Measurements from ENCODE around the gene ESR2.

The ESR2 gene

GRCh38 chr14:64265222-64265621, 28.9 kb downstream of the ESR2 start:
- H3K27me3 ChIP-seq (ENCODE audit: insufficient read depth, low read length) = no peaks in the 10 kb centered on the region
- H3K9ac ChIP-seq (ENCODE audit: low read depth, low read length) = no peak overlapping the region
- H3K9me3 ChIP-seq (ENCODE audit: insufficient read depth, low read depth, low read length) = no peaks in the 10 kb centered on the region
- no peaks in the 10 kb centered on the region for H3K36me3 ChIP-seq (ENCODE audit: insufficient read depth, low read length)
- WGBS = 89% methylated on average over 1 of the region's 1 CpG
- no peaks in the 10 kb centered on the region for H3K4me1 ChIP-seq (ENCODE audit: insufficient read depth, low read length)
- H3K27ac ChIP-seq (ENCODE audit: low read depth, low read length) = no peak overlapping the region
- H3K4me3 ChIP-seq (ENCODE audit: low read length) = no peak overlapping the region

- no peaks in the 10 kb centered on the region for H3K27me3 ChIP-seq (ENCODE audit: insufficient read depth, low read length)
- WGBS = 96% methylated on average over 21 of the region's 21 CpGs
- no peaks in the 10 kb centered on the region for H3K36me3 ChIP-seq (ENCODE audit: insufficient read depth, low read length)
- H3K9me3 ChIP-seq (ENCODE audit: insufficient read depth, low read depth, low read length) = no peaks in the 10 kb centered on the region
- no peak overlapping the region for H3K9ac ChIP-seq (ENCODE audit: low read depth, low read length)
- no peak overlapping the region for H3K4me3 ChIP-seq (ENCODE audit: low read length)
- H3K27ac ChIP-seq (ENCODE audit: low read depth, low read length) = no peak overlapping the region
- no peaks in the 10 kb centered on the region; the same call in 1 of the 2 replicates for H3K4me1 ChIP-seq (ENCODE audit: insufficient read depth, low read length)
These were observed 33.8 kb downstream of the ESR2 start for GRCh38 chr14:64260418-64260817.

GRCh38 chr14:64255756-64256155, 38.4 kb downstream of the ESR2 start:
- 92% methylated on average over 1 of the region's 1 CpG for WGBS
- Histone ChIP-seq H3K4me3 (ENCODE audit: low read length) (no peak overlapping the region), H3K27ac (ENCODE audit: low read depth, low read length) (no peak overlapping the region), H3K9ac (ENCODE audit: low read depth, low read length) (no peak overlapping the region), H3K27me3 (ENCODE audit: insufficient read depth, low read length) (no peaks in the 10 kb centered on the region), H3K9me3 (ENCODE audit: insufficient read depth, low read depth, low read length) (no peaks in the 10 kb centered on the region), H3K4me1 (ENCODE audit: insufficient read depth, low read length) (no peaks in the 10 kb centered on the region; the same call in 1 of the 2 replicates), H3K36me3 (ENCODE audit: insufficient read depth, low read length) (no peaks in the 10 kb centered on the region)

GRCh38 chr14:64253672-64254071, 40.5 kb downstream of the ESR2 start:
- no peaks in the 10 kb centered on the region for H3K36me3 ChIP-seq (ENCODE audit: insufficient read depth, low read length)
- no peak overlapping the region for H3K4me3 ChIP-seq (ENCODE audit: low read length)
- 83% methylated on average over 2 of the region's 3 CpGs for WGBS
- no peak overlapping the region for H3K9ac ChIP-seq (ENCODE audit: low read depth, low read length)
- no peaks in the 10 kb centered on the region for H3K9me3 ChIP-seq (ENCODE audit: insufficient read depth, low read depth, low read length)
- H3K27me3 ChIP-seq (ENCODE audit: insufficient read depth, low read length) = no peaks in the 10 kb centered on the region
- H3K27ac ChIP-seq (ENCODE audit: low read depth, low read length) = no peak overlapping the region
- H3K4me1 ChIP-seq (ENCODE audit: insufficient read depth, low read length) = no peaks in the 10 kb centered on the region; the same call in 1 of the 2 replicates

- H3K27ac ChIP-seq (ENCODE audit: low read depth, low read length) = no peak overlapping the region
- H3K4me1 ChIP-seq (ENCODE audit: insufficient read depth, low read length) = no peaks in the 10 kb centered on the region
- H3K4me3 ChIP-seq (ENCODE audit: low read length) = no peak overlapping the region
- H3K9ac ChIP-seq (ENCODE audit: low read depth, low read length) = no peak overlapping the region
- H3K9me3 ChIP-seq (ENCODE audit: insufficient read depth, low read depth, low read length) = no peaks in the 10 kb centered on the region
- 98% methylated on average over 7 of the region's 7 CpGs for WGBS
- no peaks in the 10 kb centered on the region for H3K27me3 ChIP-seq (ENCODE audit: insufficient read depth, low read length)
- H3K36me3 ChIP-seq (ENCODE audit: insufficient read depth, low read length) = no peaks in the 10 kb centered on the region
These were observed 44.8 kb downstream of the ESR2 start for GRCh38 chr14:64249363-64249762.

- Histone ChIP-seq H3K9me3 (ENCODE audit: insufficient read depth, low read depth, low read length) (no peaks in the 10 kb centered on the region), H3K36me3 (ENCODE audit: insufficient read depth, low read length) (no peaks in the 10 kb centered on the region), H3K4me3 (ENCODE audit: low read length) (no peak overlapping the region), H3K27me3 (ENCODE audit: insufficient read depth, low read length) (no peaks in the 10 kb centered on the region), H3K27ac (ENCODE audit: low read depth, low read length) (no peak overlapping the region), H3K9ac (ENCODE audit: low read depth, low read length) (no peak overlapping the region), H3K4me1 (ENCODE audit: insufficient read depth, low read length) (no peaks in the 10 kb centered on the region)
- 91% methylated on average over 3 of the region's 4 CpGs for WGBS
These were observed 45.5 kb downstream of the ESR2 start for GRCh38 chr14:64248689-64249088.

GRCh38 chr14:64247195-64247594, 47.0 kb downstream of the ESR2 start:
- 97% methylated on average over 3 of the region's 3 CpGs for WGBS
- no peak overlapping the region for H3K27ac ChIP-seq (ENCODE audit: low read depth, low read length)
- no peaks in the 10 kb centered on the region for H3K9me3 ChIP-seq (ENCODE audit: insufficient read depth, low read depth, low read length)
- no peaks in the 10 kb centered on the region for H3K4me1 ChIP-seq (ENCODE audit: insufficient read depth, low read length)
- H3K27me3 ChIP-seq (ENCODE audit: insufficient read depth, low read length) = no peaks in the 10 kb centered on the region
- no peaks in the 10 kb centered on the region for H3K36me3 ChIP-seq (ENCODE audit: insufficient read depth, low read length)
- no peak overlapping the region for H3K9ac ChIP-seq (ENCODE audit: low read depth, low read length)
- no peak overlapping the region for H3K4me3 ChIP-seq (ENCODE audit: low read length)

GRCh38 chr14:64246688-64247087, 47.5 kb downstream of the ESR2 start:
- no peak overlapping the region for H3K27ac ChIP-seq (ENCODE audit: low read depth, low read length)
- no peaks in the 10 kb centered on the region for H3K4me1 ChIP-seq (ENCODE audit: insufficient read depth, low read length)
- H3K9me3 ChIP-seq (ENCODE audit: insufficient read depth, low read depth, low read length) = no peaks in the 10 kb centered on the region
- H3K4me3 ChIP-seq (ENCODE audit: low read length) = no peak overlapping the region
- no peak overlapping the region for H3K9ac ChIP-seq (ENCODE audit: low read depth, low read length)
- no peaks in the 10 kb centered on the region for H3K36me3 ChIP-seq (ENCODE audit: insufficient read depth, low read length)
- H3K27me3 ChIP-seq (ENCODE audit: insufficient read depth, low read length) = no peaks in the 10 kb centered on the region

GRCh38 chr14:64245491-64245890, 48.7 kb downstream of the ESR2 start:
- no peak overlapping the region for H3K27ac ChIP-seq (ENCODE audit: low read depth, low read length)
- no peaks in the 10 kb centered on the region for H3K36me3 ChIP-seq (ENCODE audit: insufficient read depth, low read length)
- H3K27me3 ChIP-seq (ENCODE audit: insufficient read depth, low read length) = no peaks in the 10 kb centered on the region
- WGBS = 87% methylated on average over 4 of the region's 4 CpGs
- no peaks in the 10 kb centered on the region for H3K9me3 ChIP-seq (ENCODE audit: insufficient read depth, low read depth, low read length)
- H3K4me1 ChIP-seq (ENCODE audit: insufficient read depth, low read length) = no peaks in the 10 kb centered on the region
- H3K4me3 ChIP-seq (ENCODE audit: low read length) = no peak overlapping the region
- no peak overlapping the region for H3K9ac ChIP-seq (ENCODE audit: low read depth, low read length)

GRCh38 chr14:64244279-64244678, 49.9 kb downstream of the ESR2 start:
- H3K27me3 ChIP-seq (ENCODE audit: insufficient read depth, low read length) = no peaks in the 10 kb centered on the region
- H3K27ac ChIP-seq (ENCODE audit: low read depth, low read length) = no peak overlapping the region
- H3K4me1 ChIP-seq (ENCODE audit: insufficient read depth, low read length) = no peaks in the 10 kb centered on the region
- H3K4me3 ChIP-seq (ENCODE audit: low read length) = no peak overlapping the region
- no peaks in the 10 kb centered on the region for H3K9me3 ChIP-seq (ENCODE audit: insufficient read depth, low read depth, low read length)
- no peaks in the 10 kb centered on the region for H3K36me3 ChIP-seq (ENCODE audit: insufficient read depth, low read length)
- H3K9ac ChIP-seq (ENCODE audit: low read depth, low read length) = no peak overlapping the region
- WGBS = 95% methylated on average over 4 of the region's 4 CpGs

- H3K4me3 ChIP-seq (ENCODE audit: low read length) = no peak overlapping the region
- no peaks in the 10 kb centered on the region for H3K27me3 ChIP-seq (ENCODE audit: insufficient read depth, low read length)
- no peaks in the 10 kb centered on the region for H3K36me3 ChIP-seq (ENCODE audit: insufficient read depth, low read length)
- no peak overlapping the region for H3K27ac ChIP-seq (ENCODE audit: low read depth, low read length)
- H3K4me1 ChIP-seq (ENCODE audit: insufficient read depth, low read length) = no peaks in the 10 kb centered on the region
- H3K9me3 ChIP-seq (ENCODE audit: insufficient read depth, low read depth, low read length) = no peaks in the 10 kb centered on the region
- WGBS = 69% methylated on average over 1 of the region's 2 CpGs
- H3K9ac ChIP-seq (ENCODE audit: low read depth, low read length) = no peak overlapping the region
These were observed 55.5 kb downstream of the ESR2 start for GRCh38 chr14:64238631-64239030.

- WGBS = 83% methylated on average over 5 of the region's 6 CpGs
- no peak overlapping the region for H3K27ac ChIP-seq (ENCODE audit: low read depth, low read length)
- no peaks in the 10 kb centered on the region for H3K27me3 ChIP-seq (ENCODE audit: insufficient read depth, low read length)
- H3K4me1 ChIP-seq (ENCODE audit: insufficient read depth, low read length) = no peaks in the 10 kb centered on the region
- no peak overlapping the region for H3K9ac ChIP-seq (ENCODE audit: low read depth, low read length)
- H3K9me3 ChIP-seq (ENCODE audit: insufficient read depth, low read depth, low read length) = no peaks in the 10 kb centered on the region
- H3K4me3 ChIP-seq (ENCODE audit: low read length) = no peak overlapping the region
- no peaks in the 10 kb centered on the region for H3K36me3 ChIP-seq (ENCODE audit: insufficient read depth, low read length)
These were observed 56.1 kb downstream of the ESR2 start for GRCh38 chr14:64238049-64238448.
